K562 (cell line): ENCODE measurements around the gene PLCB3. TPM values are rescaled to one million over a fixed set of nuclear protein-coding genes. Genes with fewer than 3 reads are reported as not detected.
A peak's percentile ranks its signal among the peaks of the same experiment; 100 is the strongest.

Experiments used
- CBFA2T3 ChIP-seq: fragments of 450-650 bp; IDR thresholded peaks from 2 replicates; pipeline ENCODE4 v1.6.1; 2017
- CTBP1 ChIP-seq: fragments of 450-650 bp; IDR thresholded peaks from 2 replicates; pipeline ENCODE4 v1.6.1; 2016; ENCODE audit warnings: borderline replicate concordance
- DPF2 ChIP-seq: fragments of 450-650 bp; IDR thresholded peaks from 2 replicates; pipeline ENCODE4 v1.6.1; 2016
- ELF2 ChIP-seq: fragments of 250-450 bp; sonication (Bioruptor Pico); IDR thresholded peaks from 2 replicates; pipeline ENCODE4 v1.5.0; 2021; ENCODE audit warnings: mild to moderate bottlenecking
- FIP1L1 ChIP-seq: fragments of 200-400 bp; formaldehyde crosslinking; IDR thresholded peaks from 2 replicates; pipeline ENCODE4 v1.6.1; 2018; ENCODE audit warnings: mild to moderate bottlenecking, low read depth, low read length; ENCODE audit not compliant: poor library complexity, severe bottlenecking
- GATA2 ChIP-seq: sonication (generic); formaldehyde crosslinking; IDR thresholded peaks from 2 replicates; pipeline ENCODE4 v1.4.0; 2020; ENCODE audit warnings: mild to moderate bottlenecking, missing genetic modification reagents
- HDAC6 ChIP-seq: IDR thresholded peaks from 2 replicates; pipeline ENCODE4 v1.6.1; 2012; ENCODE audit warnings: low read depth, mild to moderate bottlenecking, control low read depth, inconsistent platforms, low read length, moderate library complexity
- KDM1A ChIP-seq, 2 experiments: fragments of 450-650 bp; IDR thresholded peaks; 2 replicates each; pipeline ENCODE4 v1.6.1; 2016; ENCODE audit warnings: mild to moderate bottlenecking in 2 of 2
- MEIS2 ChIP-seq: fragments of 450-650 bp; IDR thresholded peaks from 2 replicates; pipeline ENCODE4 v1.6.1; 2014; ENCODE audit warnings: mild to moderate bottlenecking; ENCODE audit not compliant: partially characterized antibody
- NEUROD1 ChIP-seq: fragments of 150-350 bp; IDR thresholded peaks from 2 replicates; pipeline ENCODE4 v1.6.1; 2014; ENCODE audit warnings: borderline replicate concordance, low read length, low read depth; ENCODE audit not compliant: partially characterized antibody
- PATZ1 ChIP-seq: fragments of 250-450 bp; sonication (Bioruptor Pico); IDR thresholded peaks from 2 replicates; pipeline ENCODE4 v1.5.0; 2020; ENCODE audit warnings: mild to moderate bottlenecking, borderline replicate concordance
- POLR2G ChIP-seq: fragments of 200-400 bp; formaldehyde crosslinking; IDR thresholded peaks from 2 replicates; pipeline ENCODE4 v1.6.1; 2017; ENCODE audit warnings: low read depth, mild to moderate bottlenecking, antibody characterized with exemption, low read length, moderate library complexity
- PRDM10 ChIP-seq: fragments of 450-650 bp; IDR thresholded peaks from 2 replicates; pipeline ENCODE4 v1.6.1; 2018; ENCODE audit not compliant: partially characterized antibody
- PREB ChIP-seq: sonication (generic); formaldehyde crosslinking; IDR thresholded peaks from 2 replicates; pipeline ENCODE4 v1.8.1; 2023; ENCODE audit warnings: mild to moderate bottlenecking, missing genetic modification reagents
- SRSF7 ChIP-seq: fragments of 200-400 bp; formaldehyde crosslinking; optimal IDR thresholded peaks from 2 replicates; pipeline ENCODE3; 2017; ENCODE audit warnings: mild to moderate bottlenecking, low read depth, low read length
- TEAD2 ChIP-seq: fragments of 450-650 bp; IDR thresholded peaks from 2 replicates; pipeline ENCODE4 v1.6.1; 2016; ENCODE audit warnings: missing genetic modification characterization, control low read depth, missing compliant biosample characterization
- TRIM28 ChIP-seq: fragments of 450-650 bp; IDR thresholded peaks from 2 replicates; pipeline ENCODE4 v1.6.1; 2017
- ZBTB43 ChIP-seq: sonication (generic); formaldehyde crosslinking; IDR thresholded peaks from 2 replicates; pipeline ENCODE4 v1.8.0; 2023; ENCODE audit warnings: mild to moderate bottlenecking, missing genetic modification reagents
- ZFX ChIP-seq: sonication (generic); formaldehyde crosslinking; IDR thresholded peaks from 2 replicates; pipeline ENCODE4 v1.8.0; 2022; ENCODE audit warnings: mild to moderate bottlenecking, missing genetic modification reagents, moderate library complexity
- ZNF347 ChIP-seq: fragments of 450-650 bp; formaldehyde crosslinking; IDR thresholded peaks from 2 replicates; pipeline ENCODE4 v1.4.0; 2020; ENCODE audit warnings: low read depth, mild to moderate bottlenecking, moderate library complexity
- ZNF436 ChIP-seq: fragments of 250-450, 450-650 bp; sonication (Bioruptor Pico); formaldehyde crosslinking; IDR thresholded peaks from 2 replicates; pipeline ENCODE4 v1.7.0; 2020; ENCODE audit warnings: mild to moderate bottlenecking
- ZNF507 ChIP-seq: conservative IDR thresholded peaks from 2 replicates; pipeline ENCODE4 v1.6.1; 2017; ENCODE audit warnings: missing genetic modification characterization, missing compliant biosample characterization
- polyA plus RNA-seq, 8 experiments: library from polyadenylated mRNA; depleted of rRNA in 4 of 8; stranded (reverse) in 5 of 8; unstranded in 3 of 8; fragments of >200 nt; fragmentation: Nextera tagmentation in 2 of 8; fragmentation: Illumina TruSeq in 1 of 8; extraction: Ambion mirVana in 2 of 8; extraction: Trizol in 1 of 8; gene quantifications; 2 replicates each; pipeline versions ENCODE4 v1.2.1 to v1.2.3, GENCODE V29; 2011 to 2014; ENCODE audit warnings: inconsistent platforms in 1 of 8, missing spikeins in 1 of 8
- total RNA-seq, 7 experiments: library from RNA; depleted of rRNA in 6 of 7; stranded (reverse); fragments of >200 nt in 6 of 7; fragmentation: Illumina TruSeq in 2 of 7; extraction: Trizol in 2 of 7; gene quantifications; 2 replicates each; pipeline versions ENCODE4 v1.2.1 to v1.2.3, GENCODE V29; 2011 to 2021; ENCODE audit warnings: low replicate concordance in 1 of 7

The PLCB3 gene
- total and polyA plus RNA-seq, 9 of the 15 experiments (the other 6 are each of a cell fraction or from before 2014, with no cell fraction given): 0.31 to 44.8 (median 14.6) TPM

GRCh38 chr11:64232182-64232966 is 19.0 kb upstream of the PLCB3 start (continued):
- TF ChIP-seq POLR2G (peak; percentile 54), HDAC6 (no peak), TEAD2 (tag) (no peak), DPF2 (peak; percentile 14; the same call in 1 of the 2 replicates), PREB (CRISPR knock-in tag) (no peak), CTBP1 (no peak), ZBTB43 (CRISPR knock-in tag) (no peak), ZNF507 (tag) (no peak), SRSF7 (no peak), ZNF347 (CRISPR knock-in tag) (no peak), PATZ1 (CRISPR knock-in tag) (no peak), ZFX (CRISPR knock-in tag) (no peak), NEUROD1 (no peak), CBFA2T3 (peak; percentile 47; the same call in 1 of the 2 replicates), MEIS2 (no peak), TRIM28 (no peak), GATA2 (no peak), PRDM10 (no peak), ZNF436 (CRISPR knock-in tag) (no peak), ELF2 (CRISPR knock-in tag) (no peak), KDM1A (IDR thresholded peaks at IDR 0.05) (no peak), FIP1L1 (no peak)
